GM21737 (cell line): ENCODE data around the gene GAL3ST2.
"Not testable (repeated sequence)": the region's sequence is repeated elsewhere in the genome, so short reads cannot be mapped to it uniquely, and the experiment has no call there.

Source experiments
- ATAC-seq: cut with Tn5 transposase; IDR thresholded peaks from one replicate; pipeline ENCODE4 v1.9.1; 2021; ENCODE audit warnings: mild to moderate bottlenecking, moderate library complexity; ENCODE audit not compliant: unreplicated experiment

Gene GAL3ST2

GRCh38 chr2:241817821-241818215, 41.2 kb downstream of the GAL3ST2 start:
- not testable (repeated sequence) for ATAC-seq

- ATAC-seq = no peak
These were observed 41.8 kb downstream of the GAL3ST2 start for GRCh38 chr2:241818229-241818942.

GRCh38 chr2:241818943-241819270, 42.3 kb downstream of the GAL3ST2 start:
- no peak for ATAC-seq

GRCh38 chr2:241819947-241820624, 43.5 kb downstream of the GAL3ST2 start:
- not testable (repeated sequence) for ATAC-seq

- ATAC-seq = no peak
These were observed 44.2 kb downstream of the GAL3ST2 start for GRCh38 chr2:241820625-241821384.

- ATAC-seq = no peak
These were observed 45.0 kb downstream of the GAL3ST2 start for GRCh38 chr2:241821460-241822263.

GRCh38 chr2:241822264-241822623, 45.6 kb downstream of the GAL3ST2 start:
- ATAC-seq = no peak

GRCh38 chr2:241823531-241824437, 47.2 kb downstream of the GAL3ST2 start:
- ATAC-seq = not testable (repeated sequence)

GRCh38 chr2:241827394-241827793, 50.8 kb downstream of the GAL3ST2 start:
- no peak for ATAC-seq

- ATAC-seq = no peak
These were observed 56.6 kb downstream of the GAL3ST2 start for GRCh38 chr2:241833101-241833663.

GRCh38 chr2:241833756-241834526, 57.3 kb downstream of the GAL3ST2 start:
- not testable (repeated sequence) for ATAC-seq

- ATAC-seq = no peak
These were observed 58.0 kb downstream of the GAL3ST2 start for GRCh38 chr2:241834527-241835210.

- no peak for ATAC-seq
These were observed 59.0 kb downstream of the GAL3ST2 start for GRCh38 chr2:241835611-241836010.

GRCh38 chr2:241836292-241836691, 59.7 kb downstream of the GAL3ST2 start:
- ATAC-seq = no peak

- no peak for ATAC-seq
These were observed 60.8 kb downstream of the GAL3ST2 start for GRCh38 chr2:241837197-241837965.

- no peak for ATAC-seq
These were observed 64.8 kb downstream of the GAL3ST2 start for GRCh38 chr2:241841181-241842066.

- no peak for ATAC-seq
These were observed 65.4 kb downstream of the GAL3ST2 start for GRCh38 chr2:241842067-241842415.
